Measurements from ENCODE around the gene ATG7.

- no peak for TF ChIP-seq CTCF (IDR thresholded peaks at IDR 0.05; ENCODE audit: low read depth, low read length)
- no peak for TF ChIP-seq POLR2A (IDR thresholded peaks at IDR 0.05; ENCODE audit: extremely low read depth, insufficient read length)
- no peak for TF ChIP-seq MYC (IDR thresholded peaks at IDR 0.05; ENCODE audit: low read depth, low read length)
Measured at GRCh38 chr3:11479221-11479620, 207.0 kb downstream of the ATG7 start.

All from NB4 (cell line).